Activated CD4-positive, alpha-beta T cell treated with anti-CD3 and anti-CD28 coated beads, Interleukin-2, amount 50 U/mL, for 16 hours (primary cell): Measurements from ENCODE around the gene ATG5.
A peak's percentile ranks its signal among the peaks of the same experiment; 100 is the strongest.
"Not testable (repeated sequence)": the region's sequence is repeated elsewhere in the genome, so short reads cannot be mapped to it uniquely, and the experiment has no call there.

Experiments
- DNase-seq: peaks from one replicate; pipeline ENCODE4 v3.0.0-alpha.2; 2020

The ATG5 gene

DNA sequence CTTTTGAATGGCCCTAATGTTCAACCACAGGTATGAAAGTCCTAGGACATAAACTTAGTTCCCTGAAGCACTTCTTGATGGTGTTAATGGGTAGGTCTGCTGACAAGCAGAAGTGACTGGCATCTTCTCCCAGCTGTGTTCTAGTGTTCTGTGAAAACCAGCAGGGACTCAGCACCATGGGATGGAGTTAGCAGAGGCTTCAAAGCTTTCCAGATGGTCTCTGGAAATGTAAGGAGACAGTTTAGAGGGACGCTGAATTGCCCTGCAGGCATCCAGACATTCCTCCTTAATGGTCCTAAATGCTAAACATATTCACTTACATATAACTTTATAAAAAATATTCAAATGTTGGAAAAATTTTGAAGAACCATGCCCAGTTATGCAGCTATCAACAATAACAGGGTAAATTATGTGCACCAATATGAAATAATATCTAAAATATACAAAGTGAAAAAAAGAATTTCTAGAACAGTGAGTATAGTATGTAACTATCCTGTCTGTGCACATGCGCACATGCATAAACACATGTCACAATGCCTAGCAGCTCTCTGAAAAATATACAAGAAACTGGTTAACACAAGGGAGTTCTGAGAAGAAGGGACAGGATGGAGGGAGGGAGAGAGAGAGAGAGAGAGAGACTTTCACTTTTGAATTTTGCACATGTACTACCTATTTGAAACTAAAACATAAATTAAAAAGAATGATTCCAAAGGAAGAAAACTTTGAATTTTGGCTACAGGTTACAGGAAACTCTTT lies 152.3 kb downstream of the ATG5 start:
- no peak for DNase-seq

DNA sequence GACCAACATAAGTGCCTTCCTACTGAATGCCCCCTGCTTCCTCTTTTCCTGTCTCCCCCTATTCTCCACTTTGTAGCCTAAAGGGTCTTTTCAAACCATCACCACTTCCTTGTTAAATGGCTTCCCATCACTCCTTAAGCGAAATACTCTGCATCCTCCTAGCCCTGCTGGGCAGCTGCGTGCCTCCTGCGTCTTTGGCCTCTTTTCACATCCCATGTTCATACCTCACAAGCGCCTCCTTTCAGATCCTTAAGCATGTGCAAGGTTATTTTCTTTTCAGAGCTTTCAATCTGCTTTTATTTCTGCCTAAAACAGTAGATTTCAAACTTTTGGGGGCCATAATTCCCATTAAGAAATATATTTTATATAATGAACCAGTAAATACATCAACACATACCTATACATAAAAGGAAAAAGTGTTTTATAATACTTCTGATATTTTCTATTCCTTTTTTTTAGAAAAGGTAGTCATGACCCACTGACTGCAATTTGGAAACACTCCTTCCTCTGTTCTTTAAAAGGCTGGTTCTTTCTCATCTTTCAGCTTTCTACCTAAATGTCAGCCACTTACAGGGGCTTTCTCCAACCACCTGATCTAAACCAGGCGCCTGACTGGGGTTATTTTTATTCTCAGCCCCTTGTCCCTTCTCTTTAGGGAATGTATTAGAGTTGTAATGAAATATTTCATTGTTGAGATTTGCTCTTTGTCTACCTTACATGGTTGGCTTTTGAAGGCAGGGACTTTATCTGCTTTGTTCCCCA lies 155.3 kb downstream of the ATG5 start:
- DNase-seq, result no peak

DNA sequence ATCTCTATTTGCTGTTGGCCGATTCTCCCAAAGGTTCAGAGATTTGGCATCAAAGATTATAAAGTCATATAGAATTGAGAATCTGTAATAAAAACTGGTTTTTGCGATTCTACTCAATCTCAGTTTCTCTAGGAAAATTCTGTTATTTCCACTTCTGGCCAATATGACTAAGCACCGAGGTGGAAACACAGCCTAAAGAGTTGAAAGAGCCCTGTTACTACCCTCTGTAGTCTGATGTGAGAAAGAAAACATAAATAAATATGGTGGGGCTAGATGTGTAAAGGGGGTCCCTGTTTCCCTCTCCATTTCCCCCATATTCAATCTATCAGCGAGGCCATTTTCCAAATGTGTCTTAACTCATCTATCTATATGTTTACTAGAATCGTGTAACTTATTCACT lies 156.0 kb downstream of the ATG5 start:
- no peak for DNase-seq

DNA sequence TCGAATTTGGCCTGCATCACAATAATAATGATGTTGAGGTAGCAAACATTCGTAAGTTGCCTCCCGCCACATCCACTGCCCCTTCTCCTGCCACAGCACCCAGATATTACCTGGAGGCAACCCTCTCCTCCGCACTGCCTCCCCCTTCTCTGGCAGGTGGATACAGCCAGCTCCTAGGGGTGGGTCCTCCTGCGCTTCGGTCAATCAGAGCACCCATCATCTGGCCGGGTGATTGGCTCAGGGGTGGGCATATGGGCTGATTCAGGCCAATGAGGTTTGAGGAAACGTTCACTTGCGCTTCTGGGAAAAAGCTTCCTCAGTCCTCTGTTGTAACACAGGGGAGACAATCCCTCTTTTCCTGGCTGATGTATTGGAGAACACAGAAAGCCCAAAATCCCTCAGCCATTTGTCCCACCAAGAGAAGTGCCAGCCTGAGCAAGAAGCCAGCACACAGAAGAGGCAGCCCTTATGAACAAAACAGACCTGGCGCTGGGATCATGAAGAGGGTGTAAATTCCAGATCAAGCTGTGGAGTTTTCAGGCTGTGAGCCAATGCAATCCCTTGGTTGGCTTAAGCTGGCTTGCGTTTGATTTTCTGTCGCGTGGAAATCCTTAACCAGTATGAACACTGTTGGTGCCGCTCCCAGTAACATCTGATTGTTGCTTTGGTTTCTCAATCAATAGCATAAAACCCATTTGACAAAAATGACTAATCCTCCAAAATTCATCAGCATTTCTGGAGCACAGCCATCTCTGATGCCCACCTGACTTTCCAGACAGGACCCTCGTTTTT lies 157.3 kb downstream of the ATG5 start:
- no peak for DNase-seq

DNA sequence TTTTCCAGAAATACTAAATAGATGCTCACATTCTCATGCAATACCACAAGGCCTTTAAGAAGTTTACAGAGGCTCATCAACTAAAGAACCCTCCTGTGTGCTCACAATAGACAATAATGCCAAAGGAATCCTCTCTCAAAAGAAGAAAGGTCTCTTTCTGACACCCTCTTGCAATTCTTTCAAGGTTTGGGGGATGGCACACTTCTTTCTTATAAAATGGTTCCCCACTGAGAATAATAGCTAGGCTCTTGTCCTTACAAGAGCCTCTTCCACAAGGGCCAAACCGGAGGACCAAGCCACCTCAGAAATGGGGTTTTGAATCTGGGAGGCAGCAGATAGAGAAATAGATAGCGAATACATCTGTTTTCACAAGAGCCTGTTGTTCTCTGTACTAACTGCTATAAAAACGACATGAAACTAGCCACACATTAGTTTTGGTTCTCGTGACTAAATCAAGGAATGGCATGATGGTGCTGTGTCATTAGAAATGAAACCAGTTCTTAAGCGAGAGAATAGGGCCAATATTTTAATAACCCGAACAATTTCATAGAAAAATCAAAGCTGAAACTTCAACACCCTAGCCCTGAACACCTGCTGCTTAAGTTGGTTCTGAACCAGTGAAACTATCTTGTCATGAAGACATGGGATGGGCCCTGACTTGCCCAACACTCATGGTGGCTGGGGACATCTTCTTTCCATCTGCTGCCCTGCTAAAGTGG lies 158.3 kb downstream of the ATG5 start:
- DNase-seq, result peak; percentile 82

DNA sequence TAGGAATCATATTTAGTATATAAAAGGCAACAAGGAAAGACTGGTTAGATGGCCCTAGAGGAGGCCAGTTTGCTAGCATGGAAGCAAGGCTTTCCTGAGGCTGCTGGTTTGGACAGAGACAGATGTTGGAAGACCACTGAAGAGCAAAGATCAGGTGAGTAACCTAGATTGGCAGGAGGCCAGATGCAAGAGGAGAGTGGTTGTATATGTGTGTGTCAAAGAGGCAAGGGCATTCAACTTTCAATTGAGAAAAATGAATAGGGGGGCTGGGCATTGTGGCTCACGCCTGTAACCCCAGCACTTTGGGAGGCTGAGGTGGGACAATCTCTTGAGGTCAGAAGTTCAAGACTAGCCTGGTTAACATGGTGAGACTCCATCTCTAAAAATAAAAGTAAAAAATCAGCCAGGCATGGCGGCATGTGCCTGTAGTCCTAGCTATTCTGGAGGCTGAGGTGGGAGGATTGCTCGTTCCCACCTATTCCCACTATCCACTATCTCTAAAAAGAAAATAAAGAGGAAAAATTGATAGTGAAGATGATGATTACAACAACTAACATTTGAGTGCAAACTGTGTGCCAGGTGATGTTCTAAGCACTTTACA lies 159.6 kb downstream of the ATG5 start:
- DNase-seq, result no peak

DNA sequence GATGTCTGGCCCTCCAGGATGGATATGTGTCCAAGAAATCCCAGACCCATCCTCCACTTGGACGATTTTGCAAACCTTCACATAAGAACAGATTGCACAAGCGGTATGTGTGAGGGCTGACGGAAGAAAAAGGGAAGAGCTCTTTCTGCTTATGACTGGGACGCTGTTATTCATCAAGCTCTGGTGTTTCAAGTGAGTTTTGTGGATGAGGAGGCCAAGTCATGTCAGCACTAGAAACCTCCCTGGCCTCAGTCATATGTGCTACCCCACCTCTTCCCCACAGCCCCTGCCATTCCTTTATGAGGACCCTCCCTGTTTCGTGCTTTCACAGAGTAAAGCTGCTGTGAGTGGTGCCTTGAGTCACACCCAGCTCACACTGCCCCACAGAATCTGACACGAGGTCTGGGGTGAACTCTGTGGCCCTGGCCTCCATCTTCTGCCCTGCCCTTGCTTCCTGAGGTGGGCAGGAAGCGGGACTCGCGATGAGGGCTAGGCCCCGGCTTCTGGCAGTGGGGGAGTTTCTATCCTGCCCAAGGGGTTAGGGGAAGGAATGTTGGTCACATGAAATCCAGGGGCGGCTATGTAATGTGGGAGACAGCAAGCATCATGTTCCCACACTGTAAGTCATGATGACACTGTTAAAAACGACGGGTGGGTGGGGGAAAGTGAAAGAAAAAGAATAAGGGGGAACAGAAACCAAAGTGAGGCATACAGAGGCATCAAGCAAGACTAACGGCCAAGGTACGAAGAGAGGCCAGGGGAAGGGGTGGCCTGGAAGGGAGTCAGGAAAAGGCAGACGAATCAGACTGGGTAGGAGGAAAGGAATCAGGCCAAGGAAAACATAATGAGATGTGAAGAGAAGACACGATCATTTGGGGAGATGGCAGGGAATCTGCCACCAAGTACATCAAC lies 161.3 kb downstream of the ATG5 start:
- peak; percentile 97 for DNase-seq

DNA sequence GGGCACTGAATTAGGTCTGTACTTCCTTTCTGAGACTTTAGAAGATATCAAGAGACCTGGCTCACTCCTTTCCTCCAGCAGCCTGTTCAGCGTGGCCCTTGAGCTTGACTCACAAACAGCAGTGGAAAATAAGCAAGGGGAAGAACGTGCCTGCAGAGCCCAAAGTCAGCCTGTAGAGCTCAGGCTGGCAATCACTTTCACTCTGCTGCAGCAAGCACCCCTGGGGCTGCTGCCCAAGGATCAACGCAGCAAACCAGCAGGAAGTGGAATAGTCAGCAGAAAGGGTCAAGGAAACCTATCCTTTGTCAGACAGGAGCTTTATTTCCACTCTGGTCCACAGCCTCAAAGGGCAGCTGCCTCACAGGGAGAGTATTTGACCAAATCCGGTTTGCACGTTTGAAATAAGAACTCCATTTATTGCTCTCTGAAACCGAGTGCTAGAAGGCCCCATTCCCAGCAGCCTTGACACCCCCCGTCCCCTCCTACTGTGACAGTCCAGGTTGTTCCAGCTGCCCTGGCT lies 162.1 kb downstream of the ATG5 start:
- peak; percentile 87 for DNase-seq

DNA sequence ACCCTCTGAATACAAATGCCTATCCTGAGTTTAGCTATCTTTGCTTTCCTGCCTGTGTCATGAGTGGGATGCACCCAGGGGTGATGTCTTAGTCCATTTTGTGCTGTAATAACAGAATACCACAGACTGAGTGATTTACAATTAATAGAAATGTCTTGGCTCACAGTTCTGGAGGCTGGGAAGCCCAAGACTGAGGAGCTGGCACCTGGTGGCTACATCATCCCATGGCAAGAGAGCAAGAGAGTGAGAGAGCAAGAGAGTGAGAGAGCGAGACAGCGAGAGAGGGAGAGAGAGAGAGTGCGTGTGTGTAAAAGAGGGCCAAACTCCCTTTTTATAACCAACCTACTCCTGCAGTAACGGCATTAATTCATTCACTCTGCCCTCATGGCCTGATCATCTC lies 162.6 kb downstream of the ATG5 start:
- no peak for DNase-seq

DNA sequence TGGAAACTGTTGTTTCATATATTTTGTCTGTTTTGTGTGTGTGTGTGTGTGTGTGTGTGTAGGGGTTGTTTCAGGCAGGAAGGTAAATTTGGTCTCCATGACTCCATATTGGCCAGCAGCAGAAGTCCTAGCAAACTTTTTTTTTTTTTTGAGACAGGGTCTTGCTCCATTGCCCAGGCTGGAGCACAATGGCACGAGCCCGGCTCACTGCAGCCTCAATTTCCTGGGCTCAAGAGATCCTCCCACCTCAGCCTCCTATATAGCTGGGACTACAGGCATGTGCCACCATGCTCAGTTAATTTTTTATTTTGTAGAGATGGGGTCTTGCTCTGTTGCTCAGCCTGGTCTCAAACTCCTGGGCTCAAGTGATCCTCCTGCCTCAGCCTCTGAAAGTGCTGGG lies 163.7 kb downstream of the ATG5 start:
- DNase-seq, result no peak

DNA sequence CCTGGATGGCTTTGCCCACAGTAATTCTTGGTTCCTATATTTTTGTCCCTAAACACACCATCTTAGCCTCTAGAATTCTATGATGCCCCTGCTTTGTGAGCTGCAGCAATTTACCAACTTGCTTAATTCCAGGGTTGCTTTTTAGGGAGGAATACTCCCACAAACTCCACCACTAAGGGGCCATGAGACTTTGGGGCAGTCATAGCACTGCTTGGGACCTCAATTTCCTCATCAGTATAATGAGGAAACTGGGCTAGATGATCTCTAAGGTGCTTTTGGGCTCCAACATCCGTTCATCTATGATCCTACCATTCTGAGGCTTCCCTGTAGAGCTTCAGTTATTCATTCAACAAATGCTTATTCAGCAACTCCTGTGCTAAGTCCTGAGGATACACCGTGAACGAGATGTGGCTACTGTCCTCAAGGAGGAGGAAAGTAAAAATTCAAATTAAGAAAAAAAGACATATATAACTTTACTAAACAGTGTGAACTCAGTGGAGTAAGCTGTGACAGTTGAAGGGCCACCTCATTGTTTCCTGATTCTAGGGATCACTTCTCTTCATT lies 164.2 kb downstream of the ATG5 start:
- DNase-seq, result no peak

DNA sequence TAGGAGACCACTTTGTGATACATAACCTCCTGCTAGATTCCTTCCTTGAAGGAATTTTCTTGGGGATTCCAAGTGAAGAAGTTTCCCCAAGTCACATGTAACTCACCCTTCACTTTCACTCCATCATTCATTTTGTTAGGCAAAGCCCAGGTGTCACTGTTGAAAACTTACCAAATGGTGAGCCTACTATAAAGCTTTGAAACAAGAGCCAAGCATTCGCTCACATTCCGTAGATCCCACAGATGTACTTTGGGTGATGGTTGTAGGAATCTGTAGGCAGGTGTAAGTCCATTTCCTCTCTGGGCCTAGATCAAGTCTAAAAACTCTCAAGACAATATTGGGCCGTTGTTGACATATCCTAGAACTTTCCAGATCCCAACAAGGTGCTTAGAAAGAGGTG lies 165.4 kb downstream of the ATG5 start:
- DNase-seq, result no peak

DNA sequence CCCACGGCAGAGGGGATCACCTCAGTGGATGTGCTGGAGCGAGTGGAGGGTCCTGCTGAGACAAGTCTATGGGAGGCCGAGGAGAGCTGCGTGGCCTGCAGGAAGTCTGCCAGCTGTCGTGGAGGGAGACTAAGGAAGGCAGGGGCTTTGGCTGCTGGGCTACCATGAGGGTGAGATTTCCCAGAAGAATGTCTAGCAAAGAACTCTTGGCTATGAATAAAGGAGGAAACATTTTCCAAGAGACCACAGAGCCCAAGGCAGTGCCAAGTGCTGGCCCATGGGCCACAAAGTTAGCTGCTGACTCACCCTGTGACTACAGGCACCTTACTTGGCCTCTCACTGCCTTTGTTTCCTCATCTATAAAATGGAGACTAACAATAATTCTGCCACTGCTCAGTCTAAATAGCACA lies 166.0 kb downstream of the ATG5 start:
- DNase-seq, result no peak

DNA sequence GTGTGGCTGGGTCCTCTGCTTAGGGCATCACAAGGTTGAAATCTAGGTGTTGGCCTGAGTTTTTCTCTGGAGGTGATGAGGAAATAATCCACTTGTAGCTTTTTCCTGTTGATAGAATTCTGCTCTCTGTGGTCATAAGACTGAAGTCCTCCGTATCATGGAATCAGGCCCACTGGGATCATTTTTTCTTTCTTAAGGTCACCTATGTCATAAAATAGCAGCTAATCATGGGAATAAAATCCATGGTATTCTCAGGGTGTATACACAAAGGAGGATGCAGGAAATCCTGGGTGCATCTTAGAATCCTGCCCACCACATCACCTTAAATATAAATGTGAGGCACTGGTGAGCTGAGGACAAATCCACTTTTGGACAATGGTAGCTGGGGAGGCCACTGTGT lies 166.7 kb downstream of the ATG5 start:
- DNase-seq, result no peak

DNA sequence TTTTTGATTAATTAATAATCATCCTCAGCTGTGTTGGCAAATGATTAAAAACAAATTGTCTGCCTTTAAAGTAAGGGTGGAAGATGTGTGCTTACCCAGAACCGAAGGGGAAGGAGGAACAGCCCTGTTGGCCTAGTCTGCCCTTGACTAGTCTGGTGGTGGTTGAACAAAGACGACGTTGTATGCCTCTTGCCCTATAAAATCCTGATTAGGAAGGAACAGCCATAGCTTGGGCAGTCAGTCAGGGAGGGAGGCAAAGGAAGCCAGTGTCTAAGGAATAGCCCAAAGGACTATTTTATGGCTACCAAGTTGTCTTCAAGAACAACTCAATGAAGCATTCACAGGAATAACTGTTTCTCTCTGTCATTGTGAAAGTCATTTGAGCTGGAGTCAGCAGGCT lies 168.7 kb downstream of the ATG5 start:
- DNase-seq, result no peak

DNA sequence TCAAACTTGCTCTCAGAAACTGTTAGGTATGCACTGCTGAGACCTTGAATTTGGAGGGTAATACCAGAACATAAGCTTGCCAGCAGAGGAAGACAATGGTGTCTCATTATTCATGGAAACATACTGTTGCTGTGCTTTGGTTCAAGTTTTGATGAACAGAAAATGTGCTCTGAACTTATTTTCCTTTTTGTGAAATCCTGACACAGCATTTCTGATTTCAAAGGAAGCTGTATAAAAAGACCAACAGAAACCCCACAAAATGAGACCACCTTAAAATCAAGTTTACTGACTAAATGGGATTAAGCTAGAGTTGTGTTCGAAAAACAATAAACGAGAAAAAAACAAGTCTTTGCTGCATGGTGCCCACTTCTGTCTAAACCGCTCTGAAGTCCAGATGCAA lies 169.1 kb downstream of the ATG5 start:
- no peak for DNase-seq

DNA sequence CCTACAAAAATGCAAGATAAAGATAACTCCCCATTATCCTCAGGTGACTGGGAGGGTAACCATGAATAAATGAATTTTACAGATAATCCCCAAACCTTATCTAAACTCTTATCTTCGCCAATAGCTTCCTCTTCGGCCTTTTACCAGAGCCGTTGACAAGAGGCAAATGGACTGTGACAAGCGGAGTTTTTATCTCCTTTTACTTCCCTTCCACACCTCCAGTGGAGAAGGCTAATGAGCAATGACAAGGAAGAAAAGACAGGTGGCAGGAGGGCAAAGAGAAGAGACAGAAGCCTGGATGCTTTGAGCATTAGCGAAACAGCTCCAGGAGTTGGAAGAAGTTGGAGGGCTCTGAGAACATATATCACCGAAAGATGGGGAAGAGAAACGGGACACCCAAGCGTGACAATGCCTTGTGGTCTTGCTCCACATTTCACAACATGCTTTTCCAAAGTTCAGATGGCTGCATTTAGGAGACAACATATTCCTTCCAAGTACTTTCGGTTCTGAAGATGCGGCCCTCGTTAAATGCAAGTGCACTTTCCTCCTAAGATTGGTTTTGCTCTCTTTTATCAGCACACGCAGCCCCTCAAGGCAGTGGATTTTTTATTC lies 170.2 kb downstream of the ATG5 start:
- no peak for DNase-seq

DNA sequence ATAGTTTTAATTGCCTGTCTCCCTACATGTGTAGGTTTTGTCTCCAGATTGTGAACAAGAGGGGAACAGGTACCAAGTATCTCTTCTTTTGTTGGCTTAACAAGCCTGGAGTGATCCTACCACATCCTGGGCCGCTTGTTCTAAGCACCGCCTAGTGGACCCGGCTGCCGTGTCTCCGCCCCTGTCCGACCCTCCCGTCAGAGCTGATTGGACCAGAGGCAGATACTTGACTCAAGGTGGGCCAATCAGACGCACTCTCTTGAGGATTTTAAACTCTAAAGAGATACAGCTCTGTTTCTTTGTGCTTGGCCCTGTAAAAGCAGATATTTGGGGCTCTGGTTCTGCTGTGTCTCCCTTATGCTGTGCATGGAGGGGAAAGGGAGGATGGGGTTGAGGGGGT lies 171.2 kb downstream of the ATG5 start:
- no peak for DNase-seq

DNA sequence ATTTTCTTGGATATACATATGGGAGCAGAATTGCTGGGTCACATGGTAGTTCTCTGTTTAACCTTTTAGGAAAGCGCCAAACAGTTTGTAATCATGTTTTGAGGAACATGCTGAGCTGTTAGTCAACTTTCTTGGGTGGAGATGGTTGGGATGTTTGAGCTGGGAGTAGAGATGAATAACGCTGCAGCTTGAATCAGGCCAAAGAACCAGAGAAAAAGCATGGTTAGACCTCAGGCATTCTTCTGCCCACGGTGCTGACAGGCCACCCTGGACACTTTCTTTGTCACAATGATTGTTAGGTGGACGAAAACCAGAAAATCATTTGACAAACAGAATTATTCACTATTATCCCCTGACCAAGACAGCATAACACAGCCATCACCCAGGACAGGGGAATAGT lies 172.6 kb downstream of the ATG5 start:
- no peak for DNase-seq

DNA sequence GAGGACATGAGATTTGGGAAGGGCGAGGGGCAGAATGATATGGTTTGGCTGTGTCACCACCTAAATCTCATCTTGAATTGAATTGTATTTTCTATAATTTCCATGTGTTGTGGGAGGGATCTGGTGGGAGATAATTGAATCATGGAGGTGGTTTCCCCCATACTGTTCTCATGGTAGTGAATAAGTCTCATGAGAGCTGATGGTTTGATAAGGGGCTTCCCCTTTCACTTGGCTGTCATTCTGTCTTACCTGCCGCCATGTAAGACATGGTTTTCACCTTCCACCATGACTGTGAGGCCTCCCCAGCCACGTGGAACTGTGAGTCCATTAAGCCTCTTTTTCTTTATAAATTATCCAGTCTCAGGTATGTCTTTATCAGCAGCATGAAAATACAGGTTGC lies 173.1 kb downstream of the ATG5 start:
- not testable (repeated sequence) for DNase-seq
